ENCODE measurements around the gene WWP2. TPM values are rescaled to one million over a fixed set of nuclear protein-coding genes. Genes with fewer than 3 reads are reported as not detected.
A peak's percentile ranks its signal among the peaks of the same experiment; 100 is the strongest.

WWP2 gene
- polyA plus RNA-seq, 6 donors from 2014 or later: 26.3 to 59.7 (median 39.3) TPM

DNA sequence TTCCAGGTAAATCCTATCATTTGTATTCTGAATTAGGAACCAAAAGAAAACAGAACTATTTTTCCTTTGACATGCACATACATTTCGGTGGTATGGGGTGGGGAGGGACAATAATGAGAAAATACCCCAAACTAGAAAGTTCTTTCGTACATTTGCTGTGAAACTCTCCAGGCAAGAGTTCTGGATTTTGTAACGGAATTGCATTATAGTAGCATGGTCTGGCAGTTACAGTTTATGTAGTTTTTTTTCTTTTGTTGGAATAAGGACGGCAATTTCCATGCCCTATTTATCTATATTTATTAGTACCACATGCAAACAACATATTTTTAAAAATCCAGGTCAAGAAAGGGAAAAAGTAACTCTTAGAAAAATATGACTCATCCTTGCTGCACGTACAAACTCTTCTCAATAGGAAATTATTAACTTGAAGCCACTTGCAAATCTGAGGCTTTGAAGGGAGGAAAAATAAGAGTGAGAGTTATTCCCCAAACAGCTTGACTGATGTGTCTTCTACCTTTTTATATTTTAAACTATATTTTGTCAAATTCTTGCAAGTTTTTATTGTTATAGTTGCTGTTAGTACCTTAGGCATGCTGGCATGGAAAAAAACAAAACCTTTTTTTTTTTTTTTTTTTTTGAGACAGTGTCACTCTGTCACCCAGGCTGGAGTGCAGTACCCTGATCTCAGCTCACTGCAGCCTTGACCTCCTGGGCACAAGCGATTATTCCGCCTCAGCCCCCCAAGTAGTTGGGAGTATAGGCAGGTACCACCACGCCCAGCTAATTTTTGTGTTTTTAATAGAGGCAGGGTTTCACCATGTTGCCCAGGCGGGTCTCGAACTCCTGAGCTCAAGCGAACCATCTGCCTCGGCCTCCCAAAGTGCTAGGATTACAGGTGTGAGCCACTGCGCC is 69.3 kb downstream of the WWP2 start:
- H3K9me3 Mint-ChIP-seq: no peaks in the 10 kb centered on the region
- peaks cover 0 to 6% (median 5%) of the 10 kb centered on the region in 3 donors for H3K4me1 Mint-ChIP-seq
- H3K27me3 Mint-ChIP-seq: no peaks in the 10 kb centered on the region
- H3K36me3 Mint-ChIP-seq: peaks cover 0 to 10% of the 10 kb centered on the region in 2 donors
- DNase-seq: no peak
- H3K4me3 Mint-ChIP-seq: no peak overlapping the region
- no peak for ATAC-seq (ENCODE audit: low read depth in 2 of 2)
- peak overlapping the region in 2 of 6 donors; percentile 52 to 80 for H3K27ac Mint-ChIP-seq

DNA sequence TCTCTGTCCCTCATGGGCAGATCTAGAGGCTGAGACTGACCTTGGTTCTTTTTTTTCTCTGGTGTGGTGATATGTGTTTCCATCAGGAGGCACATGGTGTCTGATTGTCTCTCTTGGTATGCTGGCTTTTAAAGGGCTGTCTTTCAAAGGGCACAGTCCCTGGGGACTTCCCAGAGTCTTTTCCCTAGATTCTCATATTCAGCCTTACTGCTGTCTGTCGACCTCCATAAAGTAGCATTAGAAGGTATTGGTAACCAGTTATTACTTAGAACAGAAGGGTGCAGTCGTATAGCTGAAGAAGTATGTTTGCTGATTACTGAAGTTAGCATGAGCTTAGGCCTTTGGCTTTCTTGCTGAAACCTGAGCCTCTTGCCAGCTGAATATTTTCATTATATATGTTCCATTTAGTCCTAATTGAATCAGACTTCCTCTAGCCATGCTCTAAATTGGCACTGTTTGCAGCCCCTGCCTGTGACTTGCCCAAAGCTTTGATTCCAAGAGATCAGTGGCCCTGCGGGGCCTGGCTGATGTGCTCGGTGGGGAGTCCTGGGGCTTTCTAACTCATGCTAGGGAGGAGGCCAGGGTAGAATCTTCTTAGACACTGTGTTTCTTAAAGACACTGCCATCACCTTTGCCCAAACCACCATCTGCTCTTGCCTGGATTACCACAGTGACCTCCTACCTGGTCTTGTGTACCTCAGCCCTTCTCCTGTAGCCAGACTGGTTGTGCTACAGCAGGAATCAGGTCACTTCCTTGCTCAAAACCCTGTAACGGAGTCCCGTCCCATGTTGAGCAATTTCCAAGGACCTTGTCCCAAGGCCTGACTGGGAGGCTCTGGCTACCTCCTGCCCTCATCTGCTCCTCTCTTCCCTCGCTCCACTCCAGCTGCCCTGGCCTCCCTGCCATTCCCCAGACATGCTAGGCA is 71.5 kb downstream of the WWP2 start:
- peak overlapping the region in 3 of 6 donors; percentile 21 to 97 (median 32) for H3K27ac Mint-ChIP-seq
- no peaks in the 10 kb centered on the region for H3K9me3 Mint-ChIP-seq
- H3K4me1 Mint-ChIP-seq: peaks cover 0 to 5% (median 4%) of the 10 kb centered on the region in 3 donors
- no peaks in the 10 kb centered on the region for H3K27me3 Mint-ChIP-seq
- no peak for ATAC-seq (ENCODE audit: low read depth in 2 of 2)
- H3K4me3 Mint-ChIP-seq: no peak overlapping the region
- DNase-seq: no peak
- H3K36me3 Mint-ChIP-seq: peaks cover 0 to 14% of the 10 kb centered on the region in 2 donors

GRCh38 chr16:69834807-69835466 is 72.8 kb downstream of the WWP2 start:
- ATAC-seq (ENCODE audit: low read depth in 2 of 2) (no peak), DNase-seq (no peak)
- H3K4me1 Mint-ChIP-seq: peaks cover 0 to 5% (median 0%) of the 10 kb centered on the region in 3 donors
- H3K4me3 Mint-ChIP-seq: no peak overlapping the region
- H3K36me3 Mint-ChIP-seq: peaks cover 0 to 12% of the 10 kb centered on the region in 2 donors
- H3K27ac Mint-ChIP-seq: peak overlapping the region in 1 of 6 donors; percentile 13
- H3K9me3 Mint-ChIP-seq: no peaks in the 10 kb centered on the region
- no peaks in the 10 kb centered on the region for H3K27me3 Mint-ChIP-seq

GRCh38 chr16:69836257-69836656 is 74.1 kb downstream of the WWP2 start:
- H3K9me3 Mint-ChIP-seq: no peaks in the 10 kb centered on the region
- DNase-seq (no peak), ATAC-seq (ENCODE audit: low read depth in 2 of 2) (no peak)
- H3K27me3 Mint-ChIP-seq: no peaks in the 10 kb centered on the region
- peaks cover 5 to 21% of the 10 kb centered on the region in 2 donors for H3K36me3 Mint-ChIP-seq
- peak overlapping the region in 1 of 6 donors; percentile 49 for H3K27ac Mint-ChIP-seq
- no peak overlapping the region for H3K4me3 Mint-ChIP-seq
- H3K4me1 Mint-ChIP-seq: peaks cover 0 to 5% (median 0%) of the 10 kb centered on the region in 3 donors

- Mint-ChIP-seq H3K9me3 (no peaks in the 10 kb centered on the region), H3K4me3 (peak overlapping the region in 1 of 8 donors; percentile 73), H3K27me3 (no peaks in the 10 kb centered on the region), H3K36me3 (peaks cover 5 to 32% of the 10 kb centered on the region in 2 donors), H3K4me1 (peaks cover 0 to 5% (median 0%) of the 10 kb centered on the region in 3 donors), H3K27ac (peak overlapping the region in 1 of 6 donors; percentile 33)
- ATAC-seq (ENCODE audit: low read depth in 2 of 2): no peak
- no peak for DNase-seq
Observed at GRCh38 chr16:69837380-69837779, 75.2 kb downstream of the WWP2 start.

DNA sequence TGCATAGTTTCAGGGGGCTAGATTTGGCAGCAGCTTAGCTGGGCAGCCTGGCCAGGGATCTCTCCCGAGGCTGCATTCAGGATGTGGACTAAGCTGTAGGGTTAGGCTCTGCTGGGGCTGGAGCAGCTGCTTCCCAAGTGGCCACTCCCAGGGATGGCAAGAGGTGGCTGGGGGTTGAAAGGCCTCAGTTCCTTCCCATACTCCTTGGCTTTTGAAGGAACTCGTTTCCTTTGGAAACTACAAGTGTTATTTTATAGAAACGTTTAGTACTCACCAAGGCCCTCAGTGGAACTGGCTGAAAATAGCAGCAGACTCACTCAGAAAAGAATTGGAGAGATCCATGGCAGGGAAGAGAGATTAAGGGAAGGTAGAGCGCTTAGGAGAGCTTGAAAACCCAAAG is 76.4 kb downstream of the WWP2 start:
- DNase-seq (no peak), ATAC-seq (ENCODE audit: low read depth in 2 of 2) (no peak)
- Mint-ChIP-seq H3K4me1 (peaks cover 0 to 5% (median 0%) of the 10 kb centered on the region in 3 donors), H3K4me3 (no peak overlapping the region), H3K27ac (no peak overlapping the region), H3K36me3 (peaks cover 10 to 35% of the 10 kb centered on the region in 2 donors), H3K9me3 (no peaks in the 10 kb centered on the region), H3K27me3 (no peaks in the 10 kb centered on the region)

DNA sequence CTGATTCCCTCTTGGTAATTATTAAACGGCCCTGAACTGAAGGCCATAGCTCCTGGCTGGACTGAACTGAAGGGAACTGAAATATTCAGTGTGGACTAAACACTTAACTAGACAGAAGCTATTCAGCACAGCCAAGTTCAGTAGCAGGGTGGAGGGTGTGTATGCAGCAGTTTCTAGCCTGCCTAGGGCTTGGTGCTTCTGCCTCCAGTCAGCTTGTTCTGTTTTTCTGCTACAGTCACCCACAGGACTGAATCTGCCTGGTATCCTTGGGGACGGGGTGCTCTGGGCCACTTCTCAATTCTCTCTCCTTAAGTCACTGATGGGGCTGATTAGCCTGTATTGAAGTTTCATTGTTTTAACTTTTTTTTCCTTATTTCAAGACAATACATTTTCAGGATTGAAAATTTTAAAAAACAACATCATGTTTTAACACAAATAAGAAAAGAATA is 77.1 kb downstream of the WWP2 start:
- no peak overlapping the region for H3K27ac Mint-ChIP-seq
- peaks cover 0 to under 1% (median 0%) of the 10 kb centered on the region in 3 donors for H3K4me1 Mint-ChIP-seq
- H3K36me3 Mint-ChIP-seq: peaks cover 10 to 35% of the 10 kb centered on the region in 2 donors

DNA sequence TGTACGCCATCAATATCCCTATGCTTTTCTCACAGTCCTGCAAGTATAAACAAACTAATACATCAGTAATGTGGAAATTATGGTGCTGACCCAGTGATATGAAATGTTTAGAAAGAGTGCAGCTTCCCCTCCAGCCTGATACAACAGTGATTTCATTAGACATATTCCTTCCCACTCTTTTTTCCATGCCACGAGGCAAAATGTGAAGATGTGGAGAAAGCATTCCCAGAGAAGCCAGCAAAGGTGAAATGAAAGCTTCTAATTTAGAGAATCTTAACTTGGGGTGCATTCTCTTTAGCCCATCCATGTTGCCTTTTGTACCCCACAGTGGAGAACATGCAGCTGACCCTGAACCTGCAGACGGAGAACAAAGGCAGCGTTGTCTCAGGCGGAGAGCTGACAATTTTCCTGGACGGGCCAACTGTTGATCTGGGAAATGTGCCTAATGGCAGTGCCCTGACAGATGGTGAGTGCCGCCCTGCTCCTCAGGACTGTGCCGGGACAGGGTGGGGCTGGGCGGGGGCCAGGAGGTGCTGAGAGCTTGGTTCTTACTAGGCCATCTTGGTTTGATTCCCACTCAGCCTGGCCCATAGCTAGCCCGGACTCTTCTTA is 77.8 kb downstream of the WWP2 start:
- Mint-ChIP-seq H3K36me3 (peaks cover 10 to 35% of the 10 kb centered on the region in 2 donors), H3K27ac (no peak overlapping the region)

More for the DNA sequence above, 77.1 kb downstream of the WWP2 start:
- DNase-seq (no peak), ATAC-seq (ENCODE audit: low read depth in 2 of 2) (no peak)
- no peaks in the 10 kb centered on the region for H3K9me3 Mint-ChIP-seq
- H3K27me3 Mint-ChIP-seq: no peaks in the 10 kb centered on the region
- no peak overlapping the region for H3K4me3 Mint-ChIP-seq

DNA sequence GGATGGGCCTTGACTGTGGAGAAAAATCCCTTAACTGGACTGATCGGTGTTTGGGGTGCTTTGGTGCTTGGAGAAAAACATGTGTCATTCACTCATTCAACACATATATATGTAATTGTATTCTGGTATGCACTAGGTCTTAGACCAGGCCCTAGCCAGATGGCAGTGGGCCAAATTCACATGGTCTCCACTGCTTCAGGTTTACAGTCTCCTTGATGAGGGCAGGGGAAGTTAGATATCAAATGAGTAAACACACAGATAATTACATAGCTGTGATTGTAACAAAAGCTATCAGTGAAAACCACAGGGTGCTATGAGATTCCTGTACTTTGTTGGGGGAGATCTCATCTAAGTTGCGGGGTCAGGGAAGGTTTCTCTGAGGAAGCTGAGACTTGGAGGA is 78.8 kb downstream of the WWP2 start:
- no peak overlapping the region for H3K4me3 Mint-ChIP-seq
- peak overlapping the region in 3 of 6 donors; percentile 10 to 75 (median 49) for H3K27ac Mint-ChIP-seq
- DNase-seq (no peak), ATAC-seq (ENCODE audit: low read depth in 2 of 2) (no peak)
- H3K4me1 Mint-ChIP-seq: no peaks in the 10 kb centered on the region
- peaks cover 10 to 35% of the 10 kb centered on the region in 2 donors for H3K36me3 Mint-ChIP-seq
- H3K9me3 Mint-ChIP-seq: no peaks in the 10 kb centered on the region
- no peaks in the 10 kb centered on the region for H3K27me3 Mint-ChIP-seq

More for the DNA sequence above, 77.8 kb downstream of the WWP2 start:
- Mint-ChIP-seq H3K9me3 (no peaks in the 10 kb centered on the region), H3K4me3 (no peak overlapping the region), H3K27me3 (no peaks in the 10 kb centered on the region), H3K4me1 (no peaks in the 10 kb centered on the region)
- no peak for ATAC-seq (ENCODE audit: low read depth in 2 of 2)
- DNase-seq: no peak

DNA sequence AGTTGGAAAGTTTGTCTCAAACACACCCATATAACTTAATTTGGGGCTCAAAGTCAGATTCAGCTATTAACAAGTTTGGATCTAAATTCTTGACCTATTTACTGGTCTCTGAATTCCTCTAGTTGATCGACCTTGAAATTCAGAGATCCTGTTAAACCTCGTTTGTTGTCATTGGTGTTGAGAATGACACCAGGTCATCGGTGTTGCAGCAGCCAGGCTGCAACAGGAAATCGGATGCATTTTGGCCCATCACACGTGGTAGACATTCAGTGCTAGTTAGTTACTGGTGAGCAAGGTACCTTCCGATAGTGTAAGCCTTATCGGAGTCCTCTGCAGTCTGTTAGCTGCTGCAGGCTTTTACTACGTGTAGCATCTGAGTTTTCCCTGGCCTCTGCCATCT is 82.3 kb downstream of the WWP2 start:
- Mint-ChIP-seq H3K36me3 (peaks cover 11 to 27% of the 10 kb centered on the region in 2 donors), H3K9me3 (no peaks in the 10 kb centered on the region), H3K4me1 (no peaks in the 10 kb centered on the region), H3K4me3 (no peak overlapping the region), H3K27ac (no peak overlapping the region), H3K27me3 (no peaks in the 10 kb centered on the region)
- ATAC-seq (ENCODE audit: low read depth in 2 of 2): no peak
- no peak for DNase-seq

DNA sequence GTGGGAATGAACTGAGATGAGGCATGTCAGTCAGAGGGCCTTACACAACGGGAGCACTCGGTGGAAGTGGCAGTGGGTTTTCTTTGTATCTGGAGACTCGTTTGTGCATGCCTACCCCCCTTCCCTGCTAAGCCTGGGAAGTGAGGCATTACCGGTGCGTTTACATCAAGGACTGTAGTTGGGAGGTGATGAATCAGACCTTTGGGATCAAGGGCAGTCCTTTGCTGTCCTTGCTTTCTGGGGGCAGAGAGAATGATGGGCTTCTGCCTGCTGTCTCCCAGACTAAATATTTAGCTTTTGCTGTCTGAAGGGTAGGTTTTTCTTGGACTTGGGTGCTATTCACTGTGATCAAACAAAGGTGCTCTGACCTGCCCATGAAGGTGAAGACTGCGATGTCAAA is 83.0 kb downstream of the WWP2 start:
- peaks cover 15 to 20% of the 10 kb centered on the region in 2 donors for H3K36me3 Mint-ChIP-seq

GRCh38 chr16:69847643-69848042 is 85.5 kb downstream of the WWP2 start:
- ATAC-seq (ENCODE audit: low read depth in 2 of 2) (no peak), DNase-seq (no peak)
- no peaks in the 10 kb centered on the region for H3K27me3 Mint-ChIP-seq
- H3K4me3 Mint-ChIP-seq: no peak overlapping the region
- H3K36me3 Mint-ChIP-seq: peaks cover 2 to 10% of the 10 kb centered on the region in 2 donors
- no peaks in the 10 kb centered on the region for H3K9me3 Mint-ChIP-seq
- peaks cover 0 to 2% (median 0%) of the 10 kb centered on the region in 3 donors for H3K4me1 Mint-ChIP-seq
- H3K27ac Mint-ChIP-seq: peak overlapping the region in 2 of 6 donors; percentile 9 to 50

More for the DNA sequence above, 83.0 kb downstream of the WWP2 start:
- no peaks in the 10 kb centered on the region for H3K4me1 Mint-ChIP-seq
- no peak for ATAC-seq (ENCODE audit: low read depth in 2 of 2)
- no peak overlapping the region for H3K27ac Mint-ChIP-seq
- no peak for DNase-seq
- no peak overlapping the region for H3K4me3 Mint-ChIP-seq
- H3K9me3 Mint-ChIP-seq: no peaks in the 10 kb centered on the region
- H3K27me3 Mint-ChIP-seq: no peaks in the 10 kb centered on the region

Data from naive B cell (primary cell).